ENCODE measurements around the gene RNF141. TPM values are rescaled to one million over a fixed set of nuclear protein-coding genes. Genes with fewer than 3 reads are reported as not detected.

RNF141 gene
- polyA plus RNA-seq, 1 of the 3 experiments (the other 2 are of a cell fraction): 6.9 TPM

- ChIA-PET POLR2A (no interaction called here), CTCF (no interaction called here)
These were observed 57.4 kb downstream of the RNF141 start for GRCh38 chr11:10483584-10483983.

More at GRCh38 chr11:10483584-10483983, 57.4 kb downstream of the RNF141 start:
- whole genome bisulfite sequencing (ENCODE audit: low lambda C conversion rate): no CpG with 5 or more reads among the region's 3 CpGs
- no peak for DNase-seq
- Histone ChIP-seq H3K9me3 (no peaks in the 10 kb centered on the region), H3K27ac (ENCODE audit: low read depth in 2 of 2, low read length in 1 of 2) (no peak overlapping the region; a peak in 1 of 4 replicates), H3K4me3 (ENCODE audit: low read depth in 2 of 2, low read length in 1 of 2) (no peak overlapping the region), H3K4me1 (ENCODE audit: control insufficient read depth in 1 of 2, insufficient read depth in 2 of 2, low read depth in 1 of 2, low read length in 1 of 2) (peaks cover 0 to 13% of the 10 kb centered on the region in 2 experiments; a peak in 1 of 4 replicates), H3K9ac (no peak overlapping the region), H3F3A (replicated peaks; ENCODE audit: insufficient read depth) (no peaks in the 10 kb centered on the region), H3K36me3 (replicated peaks in 1 of 2; ENCODE audit: control insufficient read depth in 1 of 2, insufficient read depth in 2 of 2, low read length in 1 of 2) (no peaks in the 10 kb centered on the region), H3K27me3 (ENCODE audit: insufficient read depth) (no peaks in the 10 kb centered on the region), H3K79me2 (ENCODE audit: insufficient read depth) (no peaks in the 10 kb centered on the region), H2AFZ (ENCODE audit: low read depth) (no peak overlapping the region), H3K4me2 (no peak overlapping the region), H4K20me1 (ENCODE audit: insufficient read depth) (no peaks in the 10 kb centered on the region), H3K9me2 (no peaks in the 10 kb centered on the region)
- TF ChIP-seq USF1 (IDR thresholded peaks at IDR 0.05; ENCODE audit: borderline replicate concordance, low read depth): no peak
- no peak for TF ChIP-seq TEAD4 (IDR thresholded peaks at IDR 0.05; ENCODE audit: borderline replicate concordance, insufficient read depth)
- no peak for TF ChIP-seq GABPA (IDR thresholded peaks at IDR 0.05; ENCODE audit: low read depth)
- no peak for TF ChIP-seq PBX3 (IDR thresholded peaks at IDR 0.05)
- no peak for TF ChIP-seq YY1 (IDR thresholded peaks at IDR 0.05; ENCODE audit: low read depth)
- TF ChIP-seq ELF1 (IDR thresholded peaks at IDR 0.05): no peak
- TF ChIP-seq REST (IDR thresholded peaks at IDR 0.05; ENCODE audit: low read depth, low read length): no peak
- no peak for TF ChIP-seq RFX5 (IDR thresholded peaks at IDR 0.05; ENCODE audit: low read length)
- TF ChIP-seq RCOR1 (IDR thresholded peaks at IDR 0.05; ENCODE audit: low read length): no peak
- TF ChIP-seq FOXJ3 (CRISPR knock-in tag; IDR thresholded peaks at IDR 0.05): no peak
- TF ChIP-seq IRF3 (IDR thresholded peaks at IDR 0.05; ENCODE audit: low read depth, low read length): no peak
- no peak for TF ChIP-seq MEF2A (IDR thresholded peaks at IDR 0.05; ENCODE audit: borderline replicate concordance, low read depth)
- TF ChIP-seq CHD2 (IDR thresholded peaks at IDR 0.05; ENCODE audit: low read length, partially characterized antibody): no peak
- TF ChIP-seq EP300 (IDR thresholded peaks at IDR 0.05; ENCODE audit: borderline replicate concordance in 1 of 2, low read depth in 1 of 2, low read length in 1 of 2): no peak
- no peak for TF ChIP-seq TCF12 (IDR thresholded peaks at IDR 0.05)
- no peak for TF ChIP-seq USF2 (IDR thresholded peaks at IDR 0.05; ENCODE audit: borderline replicate concordance, low read depth, low read length)
- TF ChIP-seq CTCF (IDR thresholded peaks at IDR 0.05): no peak

Data from SK-N-SH (cell line).